NCI-H128 (cell line): Measurements from ENCODE around the gene MEMO1.

Experiments used
- DNase-seq: peaks from one replicate; lab custom pipeline; 2025; ENCODE audit not compliant: unreplicated experiment; lab: John Stamatoyannopoulos, UW

The MEMO1 gene

DNA sequence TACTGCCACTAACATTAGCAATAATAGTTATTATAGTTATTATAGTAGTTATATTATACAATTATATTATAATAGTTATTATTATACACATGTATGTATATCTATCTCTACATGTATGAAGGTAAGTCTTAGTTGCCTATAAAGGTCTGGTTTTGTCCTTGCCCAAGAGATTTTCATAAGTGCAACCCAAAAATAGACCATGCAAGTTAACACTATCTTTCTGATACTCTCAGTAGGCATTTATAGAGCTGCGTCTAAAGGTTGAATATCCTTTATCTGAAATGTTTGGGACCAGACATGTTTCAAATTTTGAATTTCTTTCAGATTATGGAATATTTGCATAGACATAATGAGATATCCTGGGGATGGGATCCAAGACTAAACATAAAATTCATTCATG lies 175.4 kb downstream of the MEMO1 start:
- DNase-seq: no peak

DNA sequence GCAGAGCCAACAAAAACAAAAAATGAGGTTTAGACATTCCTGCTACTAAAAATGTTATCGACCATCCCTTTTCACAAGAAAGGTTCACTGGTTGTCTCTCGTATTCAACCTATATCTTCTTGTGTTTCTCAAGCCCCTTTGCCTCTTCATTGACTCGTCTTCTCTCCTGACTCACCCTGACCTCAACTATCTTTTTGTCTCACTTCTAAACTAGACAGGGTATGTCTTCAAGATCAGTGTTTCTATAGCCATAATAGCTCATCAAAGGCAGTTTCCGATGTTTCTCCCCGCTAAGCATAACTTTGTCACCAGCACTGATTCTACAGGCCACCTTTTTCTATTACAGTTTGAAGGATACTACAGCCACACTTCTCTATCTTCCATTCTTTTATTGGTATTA lies 178.4 kb downstream of the MEMO1 start:
- no peak for DNase-seq

DNA sequence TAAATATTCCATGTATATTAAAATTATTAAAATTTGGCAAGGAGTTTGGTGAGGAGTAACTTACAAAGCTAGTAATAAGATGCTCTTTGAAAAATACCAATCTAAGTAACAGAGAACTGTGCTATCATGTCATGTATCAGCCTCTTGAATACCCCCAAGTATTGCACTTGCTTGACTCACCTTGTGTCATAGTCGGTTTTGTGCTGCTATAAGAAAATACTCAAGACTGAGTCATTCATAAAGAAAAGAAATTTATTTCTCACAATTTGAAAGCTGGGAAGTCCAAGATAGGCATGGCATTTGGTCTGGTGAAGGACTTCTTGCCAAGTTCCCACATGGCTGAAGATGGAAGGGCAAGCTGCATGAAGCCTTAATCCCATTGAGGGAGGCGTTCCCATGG lies 179.2 kb downstream of the MEMO1 start:
- DNase-seq: no peak

DNA sequence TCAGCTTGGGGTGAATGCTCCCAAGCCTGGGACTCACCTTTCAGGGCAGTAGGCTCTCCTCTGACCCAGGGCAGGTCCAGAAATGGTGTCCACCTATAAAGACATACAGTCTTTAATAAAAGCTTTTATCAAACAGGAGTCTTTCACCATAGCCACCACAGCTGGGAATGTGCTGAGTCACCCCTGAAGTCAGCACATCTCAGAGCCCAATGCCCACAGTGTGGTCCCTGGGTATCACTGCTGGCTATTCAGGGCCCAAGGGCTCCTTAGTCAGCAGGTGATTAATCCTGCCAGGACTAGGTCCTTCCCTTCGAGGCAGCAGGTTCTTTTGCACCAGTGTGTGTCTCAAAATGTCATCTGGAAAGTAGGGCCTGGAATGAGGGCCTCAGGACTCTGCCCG lies 181.9 kb downstream of the MEMO1 start:
- no peak for DNase-seq

DNA sequence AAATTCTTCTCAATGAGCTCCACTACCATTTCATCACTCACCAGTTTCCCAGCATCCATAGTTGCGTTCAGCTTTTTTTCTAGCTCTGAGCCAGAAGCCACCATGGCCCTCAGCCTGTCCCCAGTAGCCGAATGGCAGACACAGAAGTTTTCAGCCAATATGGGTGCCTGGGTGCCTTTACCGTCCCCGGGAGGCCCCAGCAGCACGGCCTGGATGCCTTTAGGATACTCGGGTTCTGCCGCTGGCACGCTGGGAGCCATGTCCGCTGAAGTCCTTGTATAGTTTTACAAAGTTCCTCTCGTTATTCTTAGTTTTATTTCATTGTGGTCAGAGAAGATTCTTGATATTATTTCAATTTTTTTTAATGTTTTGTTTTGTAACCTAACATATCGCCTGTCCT lies 187.2 kb downstream of the MEMO1 start:
- DNase-seq: no peak

DNA sequence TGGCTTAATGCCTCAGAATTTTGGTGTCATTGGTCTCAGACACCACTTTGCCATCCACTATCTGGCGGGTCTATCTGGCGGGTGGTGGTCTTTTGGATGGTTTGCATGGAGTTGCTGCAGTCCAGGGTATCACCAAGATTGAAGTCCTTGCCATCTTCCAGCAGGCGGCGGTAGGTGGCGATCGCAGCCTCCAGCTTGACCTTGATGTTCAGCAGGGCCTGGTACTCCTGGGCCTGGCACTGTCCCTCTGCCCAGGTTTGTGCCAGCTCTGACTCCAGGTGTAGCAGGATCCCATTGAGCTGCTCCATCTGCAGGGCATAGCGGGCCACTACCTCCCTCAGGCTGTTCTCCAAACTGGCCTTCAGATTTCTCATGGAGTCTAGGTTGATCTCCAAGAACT lies 188.2 kb downstream of the MEMO1 start:
- no peak for DNase-seq
